ENCODE measurements around the gene NUP188. TPM values are rescaled to one million over a fixed set of nuclear protein-coding genes. Genes with fewer than 3 reads are reported as not detected.
A peak's percentile ranks its signal among the peaks of the same experiment; 100 is the strongest.
"Not testable (repeated sequence)": the region's sequence is repeated elsewhere in the genome, so short reads cannot be mapped to it uniquely, and the experiment has no call there.

NUP188 gene
- total RNA-seq, 2 experiments from 2014 or later, result 64.2 to 65.3 TPM

DNA sequence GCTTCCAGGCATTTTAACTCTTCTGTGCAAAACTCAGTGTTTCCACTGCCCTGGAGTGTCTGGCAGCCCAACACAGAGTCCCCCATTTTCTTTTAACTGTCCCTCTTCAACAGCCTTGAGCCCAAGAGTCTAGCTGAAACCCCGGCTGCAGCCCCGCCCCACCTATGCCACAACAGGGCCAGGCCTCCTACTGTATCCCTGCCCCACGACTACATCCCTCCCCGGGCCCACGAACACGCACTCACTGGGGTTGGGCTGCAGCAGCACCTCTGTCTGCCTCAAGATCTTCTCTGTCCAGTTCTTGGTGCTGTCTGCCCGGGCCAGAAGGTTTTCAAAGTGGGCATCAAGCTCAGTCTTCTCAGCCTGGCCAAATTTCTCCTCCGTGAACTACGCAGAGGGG, 74.5 kb downstream of the NUP188 start:
- H3K36me3 Mint-ChIP-seq, result peaks cover 3% of the 10 kb centered on the region
- H3K27ac Mint-ChIP-seq, result peak overlapping the region; percentile 39
- DNase-seq (no peak), ATAC-seq (ENCODE audit: low read depth) (no peak)
- no peak overlapping the region for H3K4me3 Mint-ChIP-seq
- no peaks in the 10 kb centered on the region for H3K9me3 Mint-ChIP-seq
- POLR2A ChIA-PET, result no interaction called here
- H3K4me1 Mint-ChIP-seq, result peaks cover 19% of the 10 kb centered on the region
- H3K27me3 Mint-ChIP-seq, result no peaks in the 10 kb centered on the region

DNA sequence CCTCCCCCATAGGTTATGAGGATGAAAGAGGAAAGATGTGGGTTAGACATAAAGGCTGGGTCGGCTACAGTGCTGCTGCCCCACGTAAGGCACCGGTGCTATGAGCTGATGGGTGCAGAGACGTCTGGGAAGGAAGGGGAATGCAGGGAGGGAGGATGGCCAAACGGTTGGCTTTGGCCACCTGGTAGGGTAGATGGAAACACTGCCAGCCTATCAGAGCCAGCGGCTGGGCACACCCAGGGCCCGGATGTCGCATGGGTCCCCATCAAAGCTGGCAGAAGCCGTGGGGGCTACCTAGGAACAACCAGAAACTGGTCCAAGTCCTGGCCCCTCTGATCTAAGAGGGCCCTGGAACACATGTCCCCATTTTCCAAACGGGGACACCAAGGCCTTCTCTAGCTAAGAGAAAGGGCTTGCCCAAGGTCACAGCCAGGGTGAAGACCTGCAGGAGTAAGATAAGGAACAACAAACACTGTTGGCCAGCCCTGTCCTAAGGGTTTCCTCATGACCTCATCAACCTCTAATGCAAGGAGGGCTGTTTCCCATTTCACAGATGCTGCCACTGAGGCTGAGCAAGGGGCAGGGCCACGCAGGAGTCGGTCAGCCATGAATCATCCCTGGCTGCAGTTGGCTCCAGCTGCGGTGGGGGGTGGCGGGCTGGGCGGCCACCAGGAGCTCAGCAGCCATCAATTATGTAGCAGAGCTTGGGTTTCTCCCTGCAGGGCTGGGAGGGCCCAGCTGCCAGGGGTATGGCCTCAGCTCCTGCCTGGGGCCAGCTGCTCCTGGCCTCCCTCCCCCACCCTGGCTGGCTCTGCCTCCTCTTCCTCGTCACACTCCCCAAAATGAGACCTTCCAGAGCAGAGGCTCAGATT, 75.8 kb downstream of the NUP188 start:
- Mint-ChIP-seq H3K27ac (no peak overlapping the region), H3K27me3 (no peaks in the 10 kb centered on the region), H3K36me3 (peaks cover 3% of the 10 kb centered on the region), H3K4me1 (peaks cover 25% of the 10 kb centered on the region), H3K9me3 (no peaks in the 10 kb centered on the region), H3K4me3 (no peak overlapping the region)
- DNase-seq (no peak), ATAC-seq (ENCODE audit: low read depth) (no peak)
- POLR2A ChIA-PET, result interaction anchor here (0.7 to 1.1 kb wide), 2 partner anchors 11 to 13 kb away, joined by 4 to 6 read pairs; no protein-coding TSS in a partner anchor

DNA sequence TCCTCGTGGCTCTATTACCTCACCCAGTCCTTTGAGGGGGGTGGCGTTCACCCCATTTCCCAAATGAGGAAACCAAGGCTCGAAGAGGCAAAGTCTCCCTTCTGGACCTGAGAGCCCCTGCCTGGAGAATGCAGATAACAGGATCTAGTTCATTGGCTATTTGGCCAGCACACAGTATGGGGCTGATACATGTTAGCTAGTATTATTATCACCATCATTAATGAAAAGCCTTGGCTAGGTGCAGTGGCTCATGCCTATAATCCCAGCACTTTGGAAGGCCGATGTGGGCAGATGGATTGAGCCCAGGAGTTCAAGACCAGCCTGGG, 76.4 kb downstream of the NUP188 start:
- Mint-ChIP-seq H3K9me3 (no peaks in the 10 kb centered on the region), H3K4me1 (peaks cover 25% of the 10 kb centered on the region), H3K4me3 (no peak overlapping the region), H3K27me3 (no peaks in the 10 kb centered on the region), H3K36me3 (peaks cover 3% of the 10 kb centered on the region), H3K27ac (no peak overlapping the region)
- POLR2A ChIA-PET, result interaction anchor here (0.7 to 1.1 kb wide), 2 partner anchors 11 to 12 kb away, joined by 4 to 6 read pairs; no protein-coding TSS in a partner anchor
- ATAC-seq (ENCODE audit: low read depth) (no peak), DNase-seq (no peak)

DNA sequence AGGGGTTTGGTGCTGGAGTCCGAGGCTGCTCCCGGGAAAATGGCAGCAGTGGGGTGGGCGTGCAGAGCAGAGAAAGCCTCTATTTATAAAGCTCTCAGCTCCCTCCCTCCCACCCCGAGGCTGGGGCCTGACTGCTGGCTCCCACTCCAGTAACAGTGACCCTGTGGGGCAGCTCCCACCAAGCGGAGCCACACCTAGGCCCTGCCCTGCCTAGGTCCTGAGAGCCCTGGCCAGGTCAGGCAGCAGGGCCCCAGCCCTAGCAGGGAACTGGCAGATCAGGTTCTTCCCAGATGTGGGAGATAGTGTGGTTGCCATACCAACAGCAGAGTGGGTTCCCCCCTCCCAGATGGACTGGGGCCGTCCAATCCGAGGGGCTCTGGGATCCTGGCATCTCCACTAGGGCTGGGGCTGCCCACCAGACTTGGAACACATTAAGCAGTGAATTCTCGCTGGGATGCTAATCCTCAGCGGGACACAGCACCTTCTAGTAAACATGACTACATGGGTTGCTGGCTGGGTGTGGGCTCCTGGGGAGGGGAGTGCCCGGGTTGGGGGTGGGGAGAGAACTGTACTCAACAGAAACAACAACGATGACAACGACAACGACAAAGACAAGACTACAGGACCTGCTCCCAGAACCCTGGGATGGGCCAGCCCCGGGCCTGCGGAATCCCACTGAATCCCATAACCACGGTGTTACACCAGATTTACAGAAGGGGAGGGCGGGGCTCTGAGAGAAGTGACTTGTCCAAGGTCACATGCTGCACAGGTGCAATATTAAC, 79.1 kb downstream of the NUP188 start:
- H3K9me3 Mint-ChIP-seq, result no peaks in the 10 kb centered on the region
- H3K27me3 Mint-ChIP-seq, result no peaks in the 10 kb centered on the region
- no peak for ATAC-seq (ENCODE audit: low read depth)
- peak overlapping the region; percentile 88 for H3K4me3 Mint-ChIP-seq
- H3K4me1 Mint-ChIP-seq, result peaks cover 23% of the 10 kb centered on the region
- POLR2A ChIA-PET, result interaction anchor here (2.1 to 3.0 kb wide), 3 partner anchors 7 to 43 kb away, joined by 7 to 13 read pairs (median 9); partner anchors contain the start of gene MIGA2
- H3K36me3 Mint-ChIP-seq, result peaks cover 3% of the 10 kb centered on the region
- DNase-seq, result no peak
- no peak overlapping the region for H3K27ac Mint-ChIP-seq

DNA sequence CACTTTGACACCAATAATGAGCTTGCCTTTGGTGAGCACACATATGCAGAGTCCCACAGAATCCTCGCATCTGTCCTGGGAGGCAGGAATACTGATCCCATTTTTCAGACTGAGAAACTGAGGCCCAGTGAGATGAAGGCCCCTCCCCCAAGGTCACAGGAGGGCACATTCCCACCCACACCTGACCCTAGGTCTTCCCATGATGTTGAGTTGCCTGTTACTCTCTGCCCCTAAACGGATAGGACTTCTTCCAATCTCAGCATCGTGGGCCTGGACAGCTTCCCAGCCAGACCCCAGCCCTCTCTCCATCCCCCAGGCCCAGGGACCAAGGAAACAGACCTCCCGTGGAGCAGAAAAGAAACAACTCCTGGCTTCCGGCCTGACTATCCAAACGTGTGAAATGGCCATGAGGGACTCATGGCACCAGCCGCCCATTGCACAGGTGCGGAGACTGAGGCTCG, 79.8 kb downstream of the NUP188 start:
- ATAC-seq (ENCODE audit: low read depth), result no peak
- no peak for DNase-seq
- no peaks in the 10 kb centered on the region for H3K9me3 Mint-ChIP-seq
- peak overlapping the region; percentile 88 for H3K4me3 Mint-ChIP-seq
- no peaks in the 10 kb centered on the region for H3K27me3 Mint-ChIP-seq
- H3K4me1 Mint-ChIP-seq, result peaks cover 19% of the 10 kb centered on the region
- peak overlapping the region; percentile 84 for H3K27ac Mint-ChIP-seq
- peaks cover 3% of the 10 kb centered on the region for H3K36me3 Mint-ChIP-seq
- POLR2A ChIA-PET, result interaction anchor here (1.2 to 3.0 kb wide), 4 partner anchors 8 to 42 kb away, joined by 5 to 13 read pairs (median 8); partner anchors contain the start of gene MIGA2

DNA sequence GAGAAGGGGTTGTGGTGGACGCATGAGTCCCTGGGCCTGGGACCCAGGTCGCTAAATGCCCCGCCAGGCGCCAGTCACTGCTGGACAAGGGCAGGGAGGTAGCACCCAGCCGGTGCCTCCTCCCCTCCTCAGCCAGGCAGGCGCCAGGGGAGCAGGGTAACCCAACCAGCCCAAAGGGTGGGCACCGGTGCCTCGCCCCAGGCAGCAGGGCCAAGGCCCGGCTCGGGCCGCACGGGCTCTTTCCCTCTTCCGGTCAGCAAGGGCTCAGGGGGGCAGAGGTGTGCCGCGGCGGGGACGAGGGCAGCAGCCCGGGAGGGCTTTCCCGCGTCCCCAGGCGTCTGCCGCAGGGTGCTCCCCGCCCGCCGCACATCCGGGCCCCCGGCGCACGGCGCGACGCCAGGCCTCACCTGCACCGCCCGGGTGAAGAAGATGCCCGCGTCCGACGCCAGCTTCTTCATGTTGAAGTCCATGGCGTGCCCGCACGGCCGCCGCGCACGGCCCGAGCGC, 80.2 kb downstream of the NUP188 start:
- Mint-ChIP-seq H3K36me3 (peaks cover 3% of the 10 kb centered on the region), H3K27me3 (no peaks in the 10 kb centered on the region), H3K27ac (peak overlapping the region; percentile 84), H3K9me3 (no peaks in the 10 kb centered on the region), H3K4me1 (peaks cover 19% of the 10 kb centered on the region), H3K4me3 (peak overlapping the region; percentile 88)
- POLR2A ChIA-PET, result interaction anchor here (0.6 to 3.0 kb wide), 8 partner anchors 9 to 548 kb away, joined by 3 to 13 read pairs (median 6); partner anchors contain the start of genes DOLPP1 and MIGA2
- DNase-seq (no peak), ATAC-seq (ENCODE audit: low read depth) (peak; percentile 79)

GRCh38 chr9:129028192-129028966, 80.9 kb downstream of the NUP188 start, which contains the start of gene SH3GLB2:
Gene SH3GLB2 (minus strand): TSS chr9:129028331. CDS start chr9:129028154, 177 bp downstream.
- Mint-ChIP-seq H3K4me3 (peak within 1 kb of the TSS; percentile 88), H3K4me1 (peaks cover 16% of the 10 kb centered on the region), H3K9me3 (no peaks in the 10 kb centered on the region), H3K36me3 (peaks cover 3% of the 10 kb centered on the region), H3K27ac (peak within 1 kb of the TSS; percentile 84), H3K27me3 (no peaks in the 10 kb centered on the region)
- DNase-seq (peak; percentile 95), ATAC-seq (ENCODE audit: low read depth) (peak; percentile 78)
- POLR2A ChIA-PET, result interaction anchor here (0.6 to 3.0 kb wide), 8 partner anchors 8 to 549 kb away, joined by 3 to 13 read pairs (median 6); partner anchors contain the start of genes DOLPP1 and MIGA2

DNA sequence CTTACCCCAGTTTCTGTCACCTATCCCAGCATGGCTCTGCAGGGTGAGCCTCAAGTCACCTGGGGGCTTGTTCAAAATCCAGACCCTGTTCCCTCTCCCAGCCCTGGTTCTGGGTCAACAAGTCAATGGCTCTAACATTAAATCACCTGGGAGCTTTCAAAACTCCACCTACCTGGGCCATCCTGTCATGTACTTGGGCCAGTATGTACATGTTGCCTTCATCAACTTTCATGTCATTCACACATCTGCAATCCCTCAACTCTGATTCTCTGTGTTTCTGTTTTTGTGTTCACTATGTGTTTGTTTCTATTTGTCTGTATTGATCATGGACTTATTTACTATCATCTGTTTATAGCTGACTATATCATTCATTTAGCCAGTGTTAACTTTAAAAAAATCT, 82.7 kb downstream of the NUP188 start:
- Mint-ChIP-seq H3K36me3 (no peaks in the 10 kb centered on the region), H3K4me3 (no peak overlapping the region)

DNA sequence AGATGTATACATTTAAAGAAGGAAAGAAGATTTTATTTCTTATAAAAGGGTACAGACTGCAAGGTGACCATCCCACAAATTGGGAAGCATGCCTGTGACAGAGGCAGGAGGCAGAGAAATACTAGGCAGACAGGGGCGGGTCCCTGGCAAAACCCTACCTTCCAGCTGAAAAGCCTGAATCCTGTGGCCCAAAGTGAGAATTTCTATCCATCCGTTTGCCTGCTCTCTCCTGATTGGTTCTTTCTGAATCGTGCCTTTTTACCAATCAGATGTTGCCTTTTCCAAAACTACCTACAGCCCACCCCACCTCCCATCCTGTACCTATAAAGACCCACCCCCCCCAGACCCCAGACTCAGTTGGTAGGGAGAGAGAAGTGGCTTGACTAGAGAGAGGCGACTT, 84.0 kb downstream of the NUP188 start:
- POLR2A ChIA-PET, result interaction anchor here (1.4 kb wide), 1 partner anchor 213 kb away, joined by 3 read pairs; the partner anchor contains the start of gene ENDOG
- H3K27me3 Mint-ChIP-seq, result no peaks in the 10 kb centered on the region
- no peaks in the 10 kb centered on the region for H3K36me3 Mint-ChIP-seq
- H3K4me1 Mint-ChIP-seq, result peaks cover 14% of the 10 kb centered on the region
- DNase-seq, result no peak
- no peaks in the 10 kb centered on the region for H3K9me3 Mint-ChIP-seq
- H3K4me3 Mint-ChIP-seq, result no peak overlapping the region
- H3K27ac Mint-ChIP-seq, result no peak overlapping the region
- no peak for ATAC-seq (ENCODE audit: low read depth)

More for the DNA sequence above, 82.7 kb downstream of the NUP188 start:
- ATAC-seq (ENCODE audit: low read depth) (no peak), DNase-seq (no peak)
- Mint-ChIP-seq H3K27ac (no peak overlapping the region), H3K9me3 (no peaks in the 10 kb centered on the region), H3K27me3 (no peaks in the 10 kb centered on the region), H3K4me1 (peaks cover 16% of the 10 kb centered on the region)
- POLR2A ChIA-PET, result no interaction called here

DNA sequence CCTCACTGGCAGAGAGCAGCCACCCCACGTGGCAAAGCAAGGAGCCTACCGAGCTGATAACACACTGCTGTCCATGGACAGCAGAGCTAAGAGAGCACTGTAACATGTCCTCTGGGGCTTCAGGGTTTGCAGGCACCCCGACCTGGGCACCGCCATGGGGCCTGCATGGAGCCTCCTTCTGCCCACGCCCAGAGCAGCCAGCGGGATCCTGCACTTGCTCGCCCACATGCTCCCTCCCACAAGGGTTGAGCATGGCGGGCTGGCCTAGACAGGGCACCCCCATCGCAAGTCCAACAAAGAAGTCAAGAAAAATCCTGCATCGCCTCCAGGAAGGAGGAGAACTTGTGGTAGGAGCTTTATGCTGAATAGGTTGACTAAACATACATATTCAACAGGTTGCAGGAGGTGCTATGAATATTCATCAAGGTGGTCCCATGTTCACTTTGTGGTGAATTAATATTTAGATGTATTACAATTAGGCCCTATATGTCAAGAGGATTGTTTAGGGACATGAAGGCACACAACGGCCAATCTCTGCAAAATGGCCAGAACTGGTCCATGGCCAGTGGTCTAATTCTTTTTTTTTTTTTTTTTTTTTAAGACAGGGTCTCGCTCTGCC, 85.2 kb downstream of the NUP188 start:
- Mint-ChIP-seq H3K4me3 (no peak overlapping the region), H3K9me3 (no peaks in the 10 kb centered on the region), H3K27me3 (no peaks in the 10 kb centered on the region), H3K4me1 (peaks cover 11% of the 10 kb centered on the region), H3K36me3 (no peaks in the 10 kb centered on the region), H3K27ac (no peak overlapping the region)
- no peak for DNase-seq
- POLR2A ChIA-PET, result interaction anchor here (1.4 kb wide), 1 partner anchor 214 kb away, joined by 3 read pairs; the partner anchor contains the start of gene ENDOG
- no peak for ATAC-seq (ENCODE audit: low read depth)

- no peaks in the 10 kb centered on the region for H3K9me3 Mint-ChIP-seq
- POLR2A ChIA-PET, result no interaction called here
- DNase-seq (no peak), ATAC-seq (ENCODE audit: low read depth) (no peak)
- no peak overlapping the region for H3K4me3 Mint-ChIP-seq
- no peak overlapping the region for H3K27ac Mint-ChIP-seq
- no peaks in the 10 kb centered on the region for H3K27me3 Mint-ChIP-seq
- H3K36me3 Mint-ChIP-seq, result no peaks in the 10 kb centered on the region
- H3K4me1 Mint-ChIP-seq, result peaks cover 15% of the 10 kb centered on the region
These were observed 85.7 kb downstream of the NUP188 start for GRCh38 chr9:129033216-129033615.

DNA sequence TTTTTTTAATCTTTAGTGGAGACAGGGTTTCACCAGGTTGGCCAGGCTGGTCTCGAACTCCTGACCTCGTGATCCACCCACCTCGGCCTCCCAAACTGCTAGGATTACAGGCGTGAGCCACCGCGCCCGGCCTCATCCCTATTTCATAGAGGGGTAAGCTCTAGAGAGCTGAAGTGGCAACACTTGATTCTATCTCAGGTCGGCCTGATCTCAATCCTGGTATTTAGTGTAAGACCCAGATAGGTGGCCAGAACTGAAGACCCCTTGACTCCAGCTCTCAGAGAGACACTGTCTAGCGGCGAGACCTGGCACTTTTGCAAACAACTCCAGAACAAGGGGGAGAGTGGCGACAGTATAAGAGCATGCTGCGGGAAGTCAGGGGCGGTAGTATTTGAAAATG, 88.3 kb downstream of the NUP188 start:
- H3K9me3 Mint-ChIP-seq, H3K27me3 Mint-ChIP-seq, DNase-seq, H3K36me3 Mint-ChIP-seq: not testable (repeated sequence)
- H3K4me3 Mint-ChIP-seq, result peak overlapping the region; percentile 95
- H3K27ac Mint-ChIP-seq, result peak overlapping the region; percentile 68
- H3K4me1 Mint-ChIP-seq, result peaks cover 17% of the 10 kb centered on the region
- POLR2A ChIA-PET, result interaction anchor here (1.0 to 1.7 kb wide), 8 partner anchors 8 to 206 kb away, joined by 3 to 10 read pairs (median 4); partner anchors contain the start of genes SH3GLB2 and SPOUT1
- ATAC-seq (ENCODE audit: low read depth), result peak; percentile 12
